Smooth muscle cell (in vitro differentiated cells): Measurements from ENCODE around the gene TRIM2. TPM values are rescaled to one million over a fixed set of nuclear protein-coding genes. Genes with fewer than 3 reads are reported as not detected.

Experiments
- DNase-seq: peaks from one replicate; lab custom pipeline; 2025; ENCODE audit not compliant: unreplicated experiment; lab: John Stamatoyannopoulos, UW
- H2AFZ ChIP-seq: fragments of 200-600 bp; sonication (generic); 2 replicates; pipeline ENCODE4 v1.6.0; 2016; ENCODE audit warnings: antibody characterized with exemption, low read depth, mild to moderate bottlenecking
- H3F3A ChIP-seq: fragments of 200-600 bp; sonication (generic); 2 replicates; pipeline ENCODE4 v1.6.0; 2017; ENCODE audit warnings: antibody characterized with exemption, low read depth
- H3K27ac ChIP-seq: fragments of 200-600 bp; sonication (generic); 2 replicates; pipeline ENCODE4 v1.5.1; 2016; ENCODE audit warnings: low read depth, mild to moderate bottlenecking
- H3K27me3 ChIP-seq: fragments of 200-600 bp; sonication (generic); 2 replicates; pipeline ENCODE4 v1.6.1; 2016; ENCODE audit warnings: low read depth, mild to moderate bottlenecking
- H3K36me3 ChIP-seq: fragments of 200-600 bp; sonication (generic); 2 replicates; pipeline ENCODE4 v1.5.1; 2016; ENCODE audit warnings: low read depth
- H3K4me1 ChIP-seq: fragments of 200-600 bp; sonication (generic); 2 replicates; pipeline ENCODE4 v1.5.1; 2016; ENCODE audit warnings: low read depth
- H3K4me2 ChIP-seq: fragments of 200-600 bp; sonication (generic); 2 replicates; pipeline ENCODE4 v1.6.0; 2016; ENCODE audit warnings: mild to moderate bottlenecking
- H3K4me3 ChIP-seq: fragments of 200-600 bp; sonication (generic); 2 replicates; pipeline ENCODE4 v1.5.1; 2016; ENCODE audit warnings: mild to moderate bottlenecking
- H3K79me2 ChIP-seq: fragments of 200-600 bp; sonication (generic); 2 replicates; pipeline ENCODE4 v1.6.0; 2016; ENCODE audit warnings: low read depth, mild to moderate bottlenecking
- H3K9ac ChIP-seq: fragments of 200-600 bp; sonication (generic); 2 replicates; pipeline ENCODE4 v1.6.0; 2016; ENCODE audit warnings: low read depth
- H3K9me3 ChIP-seq: fragments of 200-600 bp; sonication (generic); replicated peaks from 2 replicates; pipeline ENCODE4 v1.5.1; 2016; ENCODE audit warnings: low read depth
- H4K20me1 ChIP-seq: fragments of 200-600 bp; sonication (generic); 2 replicates; pipeline ENCODE4 v1.6.0; 2016; ENCODE audit warnings: low read depth
- CTCF ChIP-seq: fragments of 200-600 bp; sonication (generic); IDR thresholded peaks from 2 replicates; pipeline ENCODE4 v1.5.1; 2017; ENCODE audit warnings: borderline replicate concordance, mild to moderate bottlenecking, antibody characterized with exemption; ENCODE audit not compliant: insufficient read depth, poor library complexity, severe bottlenecking
- WGBS: methylation state at CpG from one replicate; pipeline ENCODE4 v1.1.7; 2016; ENCODE audit warnings: low lambda C conversion rate; 5-methylcytosine and 5-hydroxymethylcytosine counted together
- polyA plus RNA-seq: library from polyadenylated mRNA; unstranded; fragments of >200 nt; fragmentation: Nextera tagmentation; extraction: Ambion mirVana; gene quantifications from 2 replicates; pipeline ENCODE4 v1.2.1, GENCODE V29; 2016
- total RNA-seq: library from RNA; depleted of rRNA; stranded (reverse); fragments of >200 nt; gene quantifications from 2 replicates; pipeline ENCODE4 v1.2.3, GENCODE V29; 2014

TRIM2 gene
- total and polyA plus RNA-seq, 2 experiments from 2014 or later, result 9.1 to 33.4 TPM

- Histone ChIP-seq H3K79me2 (no peaks in the 10 kb centered on the region), H3F3A (no peaks in the 10 kb centered on the region), H3K4me1 (peaks cover 12% of the 10 kb centered on the region), H3K27ac (no peak overlapping the region), H3K9ac (no peak overlapping the region), H2AFZ (no peak overlapping the region), H3K36me3 (no peaks in the 10 kb centered on the region), H3K9me3 (no peaks in the 10 kb centered on the region), H3K27me3 (no peaks in the 10 kb centered on the region), H4K20me1 (no peaks in the 10 kb centered on the region), H3K4me2 (no peak overlapping the region), H3K4me3 (no peak overlapping the region)
- no peak for TF ChIP-seq CTCF
- no peak for DNase-seq
- whole genome bisulfite sequencing, result 95% methylated on average over 22 of the region's 22 CpGs
These were observed 29.2 kb upstream of the TRIM2 start for GRCh38 chr4:153174821-153175567.

DNA sequence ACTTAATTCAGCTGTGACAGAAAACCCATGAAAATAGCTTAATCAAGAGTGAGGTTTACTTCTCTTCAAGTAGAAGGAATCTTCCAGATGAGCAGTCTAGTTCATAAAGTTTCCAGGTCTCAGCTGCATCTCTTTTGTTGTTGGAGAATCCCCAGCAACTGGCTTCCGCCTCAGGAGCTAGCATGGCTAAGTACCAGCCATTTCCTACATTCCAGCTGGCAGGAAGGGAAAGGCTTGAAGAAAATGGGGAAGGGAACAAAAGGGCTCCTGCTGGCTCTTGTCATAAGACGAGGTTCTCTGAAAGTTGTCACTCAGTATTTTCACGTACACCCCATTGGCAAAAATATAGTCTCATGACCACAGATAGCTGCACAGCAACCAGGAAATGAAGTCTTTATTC is 27.3 kb upstream of the TRIM2 start:
- Histone ChIP-seq H3K9ac (no peak overlapping the region), H3K4me3 (no peak overlapping the region), H3F3A (no peaks in the 10 kb centered on the region), H3K9me3 (no peaks in the 10 kb centered on the region), H4K20me1 (no peaks in the 10 kb centered on the region), H3K4me1 (peaks cover 5% of the 10 kb centered on the region), H3K79me2 (no peaks in the 10 kb centered on the region), H3K27ac (no peak overlapping the region), H2AFZ (no peak overlapping the region), H3K36me3 (no peaks in the 10 kb centered on the region), H3K4me2 (no peak overlapping the region), H3K27me3 (no peaks in the 10 kb centered on the region)
- WGBS, result 75% methylated on average over 3 of the region's 3 CpGs
- no peak for DNase-seq
- no peak for TF ChIP-seq CTCF

- no peak for TF ChIP-seq CTCF
- Histone ChIP-seq H4K20me1 (no peaks in the 10 kb centered on the region), H3K4me2 (no peak overlapping the region), H3K27ac (no peak overlapping the region), H3K27me3 (no peaks in the 10 kb centered on the region), H3K79me2 (no peaks in the 10 kb centered on the region), H3F3A (no peaks in the 10 kb centered on the region), H3K4me3 (no peak overlapping the region), H3K9ac (no peak overlapping the region), H3K9me3 (no peaks in the 10 kb centered on the region), H3K4me1 (peaks cover 5% of the 10 kb centered on the region), H3K36me3 (no peaks in the 10 kb centered on the region), H2AFZ (no peak overlapping the region)
- 96% methylated on average over 7 of the region's 7 CpGs for WGBS
- no peak for DNase-seq
These were observed 26.4 kb upstream of the TRIM2 start for GRCh38 chr4:153177841-153178240.

GRCh38 chr4:153179100-153179499 is 25.1 kb upstream of the TRIM2 start:
- H3F3A ChIP-seq, result no peaks in the 10 kb centered on the region
- no peak overlapping the region for H3K4me2 ChIP-seq
- H3K9me3 ChIP-seq, result no peaks in the 10 kb centered on the region
- no peaks in the 10 kb centered on the region for H3K27me3 ChIP-seq
- no peaks in the 10 kb centered on the region for H3K36me3 ChIP-seq
- no peak for DNase-seq
- H4K20me1 ChIP-seq, result no peaks in the 10 kb centered on the region
- peaks cover 5% of the 10 kb centered on the region for H3K4me1 ChIP-seq
- H2AFZ ChIP-seq, result no peak overlapping the region
- H3K4me3 ChIP-seq, result no peak overlapping the region
- H3K9ac ChIP-seq, result no peak overlapping the region
- TF ChIP-seq CTCF, result no peak
- no peaks in the 10 kb centered on the region for H3K79me2 ChIP-seq
- no peak overlapping the region for H3K27ac ChIP-seq
